Activated naive CD8-positive, alpha-beta T cell treated with anti-CD3 and anti-CD28 coated beads, Interleukin-2, amount 10 ng/mL, durations not matched to agents 7 days and 5 days (primary cell): Measurements from ENCODE around the gene SORCS2. TPM values are rescaled to one million over a fixed set of nuclear protein-coding genes. Genes with fewer than 3 reads are reported as not detected.

Experiments used
- ATAC-seq: fragments of 150-1000 bp; cut with Tn5 transposase; one replicate; pipeline ENCODE4 v1.10.0; 2021; ENCODE audit warnings: low read depth, moderate library complexity
- POLR2A ChIA-PET: fragments of 350-600 bp; sonication (Branson Sonifier 250); formaldehyde crosslinking; loops from one replicate; lab custom pipeline; 2021; ENCODE audit warnings: antibody characterized with exemption; lab: Charles Lee
- DNase-seq: peaks from one replicate; pipeline ENCODE4 v3.0.0; 2021
- H3K27ac Mint-ChIP-seq: one replicate; pipeline ENCODE4 v1.8.0; 2022; ENCODE audit warnings: mild to moderate bottlenecking, mixed read lengths
- H3K27me3 Mint-ChIP-seq: one replicate; pipeline ENCODE4 v1.8.0; 2022; ENCODE audit warnings: mild to moderate bottlenecking, moderate library complexity, mixed read lengths
- H3K36me3 Mint-ChIP-seq: one replicate; pipeline ENCODE4 v1.8.0; 2021; ENCODE audit warnings: mild to moderate bottlenecking, mixed read lengths
- H3K4me1 Mint-ChIP-seq: one replicate; pipeline ENCODE4 v1.8.0; 2021; ENCODE audit warnings: mixed read lengths
- H3K4me3 Mint-ChIP-seq: one replicate; pipeline ENCODE4 v1.8.0; 2022; ENCODE audit warnings: mild to moderate bottlenecking, moderate library complexity, mixed read lengths
- H3K9me3 Mint-ChIP-seq: one replicate; pipeline ENCODE4 v1.8.0; 2021; ENCODE audit warnings: mixed read lengths
- total RNA-seq, 2 experiments: library from RNA; stranded (reverse); gene quantifications; one replicate each; pipeline ENCODE4 v1.2.3, GENCODE V29; 2021

SORCS2 gene
- total RNA-seq, 2 experiments from 2014 or later: not detected

DNA sequence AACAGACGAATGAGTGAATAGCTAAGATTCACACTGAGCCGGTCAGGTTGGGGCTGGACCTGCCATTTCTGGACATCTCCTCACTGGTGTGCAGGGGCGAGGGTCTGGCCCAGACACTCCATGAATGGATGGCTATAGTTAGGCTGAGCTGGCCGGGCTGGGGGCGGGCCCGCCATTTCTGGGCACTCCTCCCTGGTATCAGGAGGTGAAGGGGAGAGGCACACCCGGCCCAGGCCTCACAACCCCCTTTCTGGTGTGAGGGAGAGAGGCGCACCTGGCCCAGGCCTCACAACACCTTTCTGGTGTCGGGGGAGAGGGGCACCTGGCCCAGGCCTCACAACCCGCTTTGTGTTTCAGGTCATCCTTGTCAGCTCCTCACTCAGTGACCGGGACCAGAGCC lies 445.6 kb downstream of the SORCS2 start:
- H3K27ac Mint-ChIP-seq: no peak overlapping the region
- H3K4me3 Mint-ChIP-seq: no peak overlapping the region
- no peaks in the 10 kb centered on the region for H3K4me1 Mint-ChIP-seq
- ATAC-seq (no peak), DNase-seq (no peak)
- peaks cover 1% of the 10 kb centered on the region for H3K36me3 Mint-ChIP-seq
- H3K27me3 Mint-ChIP-seq: peaks cover 6% of the 10 kb centered on the region
- POLR2A ChIA-PET: no interaction called here
- H3K9me3 Mint-ChIP-seq: peaks cover 6% of the 10 kb centered on the region

DNA sequence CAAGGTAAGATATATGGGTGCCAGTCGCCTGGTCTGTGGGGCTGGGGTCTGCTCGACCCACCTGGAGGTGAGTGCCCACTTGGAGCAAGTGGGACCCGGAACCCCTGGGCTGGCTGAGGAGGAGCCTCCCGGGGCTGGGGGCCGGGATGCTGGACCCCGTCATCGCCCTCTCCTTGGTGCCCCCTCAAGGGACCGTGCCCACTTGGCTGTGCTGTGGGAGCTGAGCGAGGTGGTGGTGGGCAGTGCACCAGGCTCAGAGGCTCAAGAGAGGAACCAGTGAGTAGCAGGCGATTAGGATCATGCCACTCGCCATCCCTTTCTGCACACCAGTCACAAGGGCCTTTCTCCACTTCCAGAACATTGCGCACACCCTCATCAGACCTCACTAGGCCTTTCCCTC lies 446.2 kb downstream of the SORCS2 start:
- H3K27me3 Mint-ChIP-seq: peaks cover 4% of the 10 kb centered on the region
- peaks cover 1% of the 10 kb centered on the region for H3K36me3 Mint-ChIP-seq
- DNase-seq (no peak), ATAC-seq (no peak)
- POLR2A ChIA-PET: no interaction called here
- peaks cover 6% of the 10 kb centered on the region for H3K9me3 Mint-ChIP-seq
- no peak overlapping the region for H3K27ac Mint-ChIP-seq
- no peaks in the 10 kb centered on the region for H3K4me1 Mint-ChIP-seq
- no peak overlapping the region for H3K4me3 Mint-ChIP-seq

DNA sequence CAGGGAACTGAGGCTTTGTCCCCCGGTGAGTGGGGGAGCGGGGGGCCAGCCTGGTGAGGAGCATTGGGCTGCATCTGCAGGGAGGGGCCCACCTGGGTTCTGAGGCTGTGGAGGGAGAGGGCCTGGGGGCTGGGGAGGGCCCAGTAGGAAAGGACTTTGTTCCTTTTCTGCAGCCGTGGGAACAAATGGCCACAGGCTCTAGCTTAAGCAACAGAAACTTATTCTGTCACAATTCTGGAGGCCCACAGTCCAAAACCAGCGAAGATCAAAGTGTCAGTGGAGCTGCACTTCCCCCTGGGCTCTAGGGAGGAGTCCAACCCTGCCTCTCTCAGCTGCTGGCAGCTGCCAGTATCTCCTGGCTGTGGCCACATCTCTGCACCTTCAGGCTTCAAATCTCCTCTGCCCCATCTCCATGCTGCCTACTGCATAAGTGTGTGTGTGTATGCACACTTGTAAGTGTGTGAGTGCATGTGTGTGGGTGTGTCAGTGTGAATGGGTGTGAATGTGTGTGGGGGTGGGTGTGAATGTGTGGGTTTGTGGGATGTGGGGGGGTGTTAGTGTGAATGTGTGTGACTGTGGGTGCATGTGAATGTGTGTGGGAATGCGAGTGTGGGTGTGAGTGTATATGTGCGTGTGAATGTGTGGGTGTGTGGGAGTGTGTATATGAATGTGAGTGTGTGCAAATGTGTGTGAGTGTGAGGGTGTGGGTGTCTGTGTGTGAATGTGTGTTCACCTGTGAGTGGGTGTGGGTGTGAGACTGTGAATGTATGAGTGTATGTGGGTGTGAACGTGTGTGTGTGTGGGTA lies 446.8 kb downstream of the SORCS2 start:
- no peak for ATAC-seq
- Mint-ChIP-seq H3K27ac (no peak overlapping the region), H3K36me3 (peaks cover 1% of the 10 kb centered on the region), H3K27me3 (peaks cover 1% of the 10 kb centered on the region), H3K4me1 (no peaks in the 10 kb centered on the region), H3K9me3 (peaks cover 6% of the 10 kb centered on the region), H3K4me3 (no peak overlapping the region)
- no peak for DNase-seq
- POLR2A ChIA-PET: no interaction called here

DNA sequence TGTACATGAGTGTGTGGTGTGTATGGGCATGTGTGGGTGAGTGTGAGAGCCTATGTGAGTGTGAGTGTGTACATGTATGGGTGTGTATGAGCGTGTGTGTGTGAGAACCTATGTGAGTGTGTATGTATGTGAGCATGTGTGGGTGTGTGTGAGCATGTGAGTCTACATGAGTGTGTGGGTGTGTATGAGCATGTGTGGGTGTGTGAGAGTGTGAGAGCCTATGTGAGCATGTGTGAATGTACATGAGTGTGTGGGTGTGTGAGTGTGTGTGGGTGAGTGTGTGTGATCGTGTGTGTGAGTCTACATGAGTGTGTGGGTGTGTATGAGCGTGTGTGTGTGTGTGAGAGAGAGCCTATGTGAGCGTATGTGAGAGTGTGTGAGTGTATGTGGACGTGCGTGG lies 447.8 kb downstream of the SORCS2 start:
- Mint-ChIP-seq H3K27me3 (no peaks in the 10 kb centered on the region), H3K4me3 (no peak overlapping the region), H3K9me3 (peaks cover 6% of the 10 kb centered on the region), H3K4me1 (no peaks in the 10 kb centered on the region), H3K27ac (no peak overlapping the region), H3K36me3 (peaks cover 1% of the 10 kb centered on the region)
- ATAC-seq (no peak), DNase-seq (no peak)
- POLR2A ChIA-PET: no interaction called here

DNA sequence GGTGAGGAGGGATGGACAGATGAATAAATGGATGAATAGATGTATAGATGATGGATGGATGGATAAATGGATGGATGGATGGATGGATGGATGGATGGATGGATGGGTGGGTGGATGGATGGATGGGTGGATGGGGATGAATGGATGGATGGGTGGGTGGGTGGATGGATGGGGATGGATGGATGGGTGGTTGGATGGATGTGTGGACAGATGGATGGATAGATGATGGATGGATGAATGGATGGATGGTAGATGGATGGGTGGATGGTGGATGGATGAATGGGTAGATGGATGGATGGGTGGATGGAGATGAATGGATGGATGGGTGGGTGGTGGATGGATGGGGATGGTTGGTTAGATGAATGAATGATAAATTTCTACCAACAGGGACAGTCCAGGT lies 449.4 kb downstream of the SORCS2 start:
- no peaks in the 10 kb centered on the region for H3K36me3 Mint-ChIP-seq

DNA sequence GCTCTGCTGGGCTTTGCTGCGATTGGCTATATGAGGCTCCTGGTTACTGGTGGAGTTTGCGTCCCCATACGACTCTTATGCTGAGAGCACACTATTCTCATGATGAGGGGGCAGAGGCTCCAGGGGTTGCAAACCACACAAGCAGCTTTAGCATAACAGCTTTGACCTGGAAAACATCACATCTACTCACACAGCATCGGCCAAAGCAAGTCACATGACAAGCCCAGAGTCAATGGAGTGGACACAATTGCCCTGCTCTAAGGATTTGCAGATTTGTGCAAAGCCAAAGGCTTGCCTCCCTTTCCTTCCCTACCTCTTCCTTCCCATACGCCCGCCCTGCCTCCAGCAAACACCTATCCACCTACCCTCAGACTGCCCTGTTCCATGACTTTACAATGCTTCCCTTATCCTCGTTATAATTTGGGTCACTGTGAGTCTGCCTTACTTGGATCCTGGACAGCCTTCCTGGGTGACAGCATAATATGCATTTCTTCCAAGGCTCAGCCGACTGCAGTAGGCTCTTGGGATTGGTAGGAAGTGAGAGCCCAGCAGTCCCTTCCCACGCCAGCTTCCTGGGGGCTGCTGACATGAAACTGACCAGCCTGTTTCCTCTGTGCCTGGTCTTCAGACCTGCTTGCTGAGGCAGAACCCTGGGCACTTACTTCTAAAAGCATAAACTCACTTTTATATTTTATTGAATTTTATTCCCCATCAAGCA lies 450.6 kb downstream of the SORCS2 start:
- peaks cover 6% of the 10 kb centered on the region for H3K9me3 Mint-ChIP-seq

More for the DNA sequence above, 449.4 kb downstream of the SORCS2 start:
- DNase-seq (no peak), ATAC-seq (no peak)
- no peak overlapping the region for H3K27ac Mint-ChIP-seq
- no peak overlapping the region for H3K4me3 Mint-ChIP-seq
- no peaks in the 10 kb centered on the region for H3K27me3 Mint-ChIP-seq
- H3K4me1 Mint-ChIP-seq: peaks cover 3% of the 10 kb centered on the region
- POLR2A ChIA-PET: no interaction called here
- peaks cover 6% of the 10 kb centered on the region for H3K9me3 Mint-ChIP-seq

DNA sequence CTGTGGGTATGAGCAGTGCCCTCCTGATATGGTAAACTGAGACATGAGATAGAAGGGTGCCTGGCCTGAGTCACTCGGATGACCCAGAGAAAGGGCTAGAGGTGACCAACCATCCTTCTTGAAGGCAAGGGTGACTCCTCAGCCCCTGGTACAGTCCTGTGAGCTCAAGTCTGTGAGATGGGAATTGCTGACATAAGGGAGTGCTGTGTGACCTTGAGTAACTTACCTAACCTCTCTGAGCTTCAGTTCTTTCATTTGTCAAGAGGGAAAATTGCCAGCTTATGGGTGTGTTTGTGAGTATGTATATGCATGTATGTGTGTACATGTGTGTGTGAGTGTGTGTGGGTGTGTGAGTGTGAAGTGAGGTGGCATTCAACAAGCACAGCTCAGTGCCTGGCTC lies 452.8 kb downstream of the SORCS2 start:
- Mint-ChIP-seq H3K4me3 (no peak overlapping the region), H3K9me3 (peaks cover 6% of the 10 kb centered on the region), H3K27me3 (no peaks in the 10 kb centered on the region), H3K4me1 (peaks cover 24% of the 10 kb centered on the region), H3K36me3 (peaks cover 4% of the 10 kb centered on the region), H3K27ac (no peak overlapping the region)
- POLR2A ChIA-PET: no interaction called here
- DNase-seq: no peak
- ATAC-seq: no peak

More for the DNA sequence above, 450.6 kb downstream of the SORCS2 start:
- ATAC-seq (no peak), DNase-seq (no peak)
- Mint-ChIP-seq H3K36me3 (no peaks in the 10 kb centered on the region), H3K4me1 (peaks cover 5% of the 10 kb centered on the region), H3K27me3 (no peaks in the 10 kb centered on the region), H3K27ac (no peak overlapping the region), H3K4me3 (no peak overlapping the region)
- POLR2A ChIA-PET: no interaction called here

DNA sequence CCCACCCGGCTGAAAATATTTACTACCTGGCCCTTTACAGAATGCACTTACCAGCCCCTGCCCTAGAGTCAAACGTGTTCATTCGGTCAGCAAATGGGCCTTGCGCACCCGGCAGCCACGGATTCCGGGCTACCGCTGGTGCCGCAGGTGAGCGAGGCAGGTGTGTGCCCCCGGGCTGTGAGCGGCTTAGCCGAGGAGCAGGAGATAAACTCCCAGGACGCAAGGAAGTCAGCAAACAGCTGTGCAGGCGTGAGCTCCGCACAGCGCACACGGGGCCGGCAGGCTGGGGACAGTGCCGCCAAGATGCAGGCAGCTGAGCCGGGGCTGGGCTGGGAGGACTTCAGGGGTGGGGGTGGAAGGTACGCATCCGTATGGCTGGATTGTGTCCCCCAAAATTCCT lies 453.6 kb downstream of the SORCS2 start:
- peaks cover 28% of the 10 kb centered on the region for H3K4me1 Mint-ChIP-seq
- H3K9me3 Mint-ChIP-seq: peaks cover 6% of the 10 kb centered on the region
- POLR2A ChIA-PET: no interaction called here
- H3K4me3 Mint-ChIP-seq: no peak overlapping the region
- DNase-seq (no peak), ATAC-seq (no peak)
- H3K27ac Mint-ChIP-seq: no peak overlapping the region
- H3K36me3 Mint-ChIP-seq: peaks cover 4% of the 10 kb centered on the region
- no peaks in the 10 kb centered on the region for H3K27me3 Mint-ChIP-seq

DNA sequence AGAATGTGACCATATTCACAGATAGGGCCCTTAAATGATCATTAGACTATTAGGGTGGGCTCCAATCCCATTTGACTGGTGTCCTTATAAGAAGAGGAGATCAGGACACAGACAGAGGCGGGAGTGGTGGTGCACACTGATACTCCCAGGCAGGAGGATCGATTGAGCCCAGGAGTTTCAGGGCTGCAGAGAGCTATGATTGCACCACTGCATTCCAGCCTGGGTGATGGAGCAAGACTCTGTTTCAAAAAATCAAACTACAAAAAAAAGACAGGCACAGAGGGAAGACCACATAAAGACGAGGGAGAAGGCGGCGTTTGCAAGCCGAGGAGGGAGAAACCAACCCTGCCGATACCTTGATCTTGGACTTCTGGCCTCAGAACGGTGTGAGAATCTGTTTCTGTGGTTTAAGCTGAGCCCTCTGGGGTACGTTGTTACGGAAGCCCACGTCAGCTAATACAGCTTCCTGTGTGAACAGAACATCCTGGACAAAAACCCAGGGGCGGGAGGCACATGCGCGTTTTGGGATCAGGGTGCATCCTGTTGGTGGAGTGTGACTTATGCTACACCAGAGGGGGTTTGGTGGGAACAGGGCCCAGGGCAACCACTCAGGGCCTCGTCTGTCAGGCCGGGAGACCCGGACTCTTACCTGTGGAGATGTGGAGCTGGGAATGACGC lies 454.2 kb downstream of the SORCS2 start:
- ATAC-seq (no peak), DNase-seq (no peak)
- Mint-ChIP-seq H3K4me1 (peaks cover 29% of the 10 kb centered on the region), H3K9me3 (peaks cover 2% of the 10 kb centered on the region), H3K36me3 (peaks cover 4% of the 10 kb centered on the region), H3K27me3 (no peaks in the 10 kb centered on the region), H3K4me3 (no peak overlapping the region), H3K27ac (no peak overlapping the region)
- POLR2A ChIA-PET: no interaction called here

DNA sequence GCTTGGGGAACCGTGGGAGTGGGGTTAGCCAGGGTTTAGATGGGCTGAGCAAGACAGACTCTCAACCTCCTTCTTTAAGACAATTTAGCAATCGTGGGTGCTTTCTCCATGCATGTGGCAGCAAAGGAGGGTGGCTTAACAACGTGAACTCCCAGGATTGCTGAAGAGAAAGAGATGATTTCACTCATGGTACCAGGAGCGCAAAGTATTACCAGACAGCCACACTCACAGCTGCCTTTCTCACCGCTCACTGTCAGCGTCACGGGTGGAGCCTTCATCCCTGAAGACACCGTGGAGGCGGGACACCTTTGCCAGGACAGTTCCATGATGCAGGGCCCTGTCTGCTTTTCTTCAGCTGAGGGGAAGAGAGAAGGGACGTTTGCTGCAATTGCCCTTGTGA lies 454.8 kb downstream of the SORCS2 start:
- POLR2A ChIA-PET: no interaction called here
- peaks cover 4% of the 10 kb centered on the region for H3K36me3 Mint-ChIP-seq
- DNase-seq (no peak), ATAC-seq (no peak)
- H3K27ac Mint-ChIP-seq: peak overlapping the region; percentile 58
- H3K4me1 Mint-ChIP-seq: peaks cover 31% of the 10 kb centered on the region
- no peak overlapping the region for H3K4me3 Mint-ChIP-seq
- H3K27me3 Mint-ChIP-seq: no peaks in the 10 kb centered on the region
- no peaks in the 10 kb centered on the region for H3K9me3 Mint-ChIP-seq

DNA sequence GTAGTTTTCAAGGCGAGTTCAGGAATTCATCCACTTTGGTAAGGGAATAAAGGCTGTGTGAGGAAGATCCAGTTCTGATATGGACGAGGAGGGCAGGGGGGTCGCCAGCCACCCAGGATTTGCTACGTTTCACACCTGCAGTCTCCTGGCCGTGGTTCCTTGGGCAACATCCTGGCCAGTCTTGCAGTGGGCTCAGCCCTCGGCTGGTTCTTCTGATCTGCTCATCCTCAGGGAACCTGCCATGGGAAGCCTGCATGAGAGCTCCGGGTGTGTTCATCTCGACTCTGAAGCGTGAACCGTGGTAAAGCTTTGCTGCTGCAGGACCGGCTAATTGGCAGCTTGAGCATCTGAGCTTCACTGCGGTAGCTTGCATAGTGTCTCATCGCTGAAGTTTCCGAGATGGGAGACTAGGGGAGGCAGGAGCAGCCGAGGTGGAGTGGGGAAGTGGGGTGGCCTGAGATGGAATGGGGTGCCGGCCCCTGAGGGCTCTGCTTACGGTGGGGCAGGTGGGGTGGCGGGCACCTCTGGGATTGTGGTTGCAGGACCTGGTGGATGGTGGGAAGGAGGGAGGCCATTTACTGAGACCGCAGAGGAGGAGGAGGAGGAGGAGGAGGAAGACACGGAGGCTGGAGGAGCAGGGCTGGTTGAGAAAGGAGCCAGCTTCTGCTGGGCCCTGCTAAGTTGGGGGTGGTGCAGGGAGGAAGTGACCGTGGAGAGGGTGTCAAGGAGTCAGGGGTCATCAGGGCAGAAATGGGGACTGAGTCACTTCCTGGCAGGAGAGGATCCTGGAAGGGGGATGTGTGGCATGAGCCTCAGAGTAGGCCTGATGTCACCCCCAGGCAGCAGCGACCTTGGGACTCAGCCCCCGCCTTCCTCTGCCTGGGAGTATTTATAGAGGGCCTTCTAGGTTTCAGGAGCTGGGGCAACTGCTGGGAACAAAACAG lies 455.5 kb downstream of the SORCS2 start:
- no peaks in the 10 kb centered on the region for H3K27me3 Mint-ChIP-seq
- peaks cover 34% of the 10 kb centered on the region for H3K4me1 Mint-ChIP-seq
- ATAC-seq: no peak

DNA sequence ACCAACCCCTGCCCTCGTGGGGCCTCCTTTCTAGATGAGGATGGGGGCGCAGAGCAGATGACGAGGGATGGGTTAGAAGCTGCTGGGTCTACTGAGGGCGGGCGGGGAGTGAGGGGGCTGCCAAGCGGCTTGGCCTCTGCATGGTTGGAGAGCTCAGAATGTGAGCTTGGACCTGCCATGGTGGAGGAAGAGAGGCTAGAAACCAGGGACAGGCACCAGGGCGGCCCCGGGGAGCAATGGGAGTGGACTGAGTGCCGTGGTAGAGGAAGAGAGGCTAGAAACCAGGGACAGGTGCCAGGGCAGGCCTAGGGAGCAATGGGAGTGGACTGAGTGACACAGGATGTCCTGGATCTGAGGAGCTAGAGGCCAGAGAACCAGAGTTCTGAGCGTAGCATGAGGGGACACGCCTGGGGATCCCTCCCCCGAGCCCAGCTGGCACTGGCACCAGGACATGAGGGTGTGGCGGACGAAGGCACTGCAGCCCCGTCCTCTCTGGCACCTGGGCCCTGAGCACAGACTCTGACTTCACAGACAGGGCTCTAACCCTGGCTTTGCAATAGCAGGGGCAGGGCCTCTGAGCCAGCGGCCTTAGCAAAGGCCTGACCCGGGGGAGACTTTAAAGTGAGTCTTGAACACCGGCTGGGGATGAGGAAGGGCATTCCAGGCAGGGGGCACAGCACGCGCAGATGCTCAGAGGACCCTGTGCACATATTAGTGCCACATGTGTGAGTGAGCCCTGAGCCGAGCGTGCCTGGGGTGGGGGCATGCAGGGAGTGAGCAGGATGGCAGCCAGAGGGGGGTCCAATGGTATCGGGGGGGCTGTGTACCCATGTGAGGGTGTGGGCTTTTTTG lies 456.4 kb downstream of the SORCS2 start:
- no peak for ATAC-seq
- H3K27ac Mint-ChIP-seq: peak overlapping the region; percentile 90

More for the DNA sequence above, 455.5 kb downstream of the SORCS2 start:
- H3K4me3 Mint-ChIP-seq: no peak overlapping the region
- peaks cover 4% of the 10 kb centered on the region for H3K36me3 Mint-ChIP-seq
- no peak for DNase-seq
- POLR2A ChIA-PET: no interaction called here
- H3K27ac Mint-ChIP-seq: peak overlapping the region; percentile 58
- H3K9me3 Mint-ChIP-seq: no peaks in the 10 kb centered on the region

More for the DNA sequence above, 456.4 kb downstream of the SORCS2 start:
- H3K9me3 Mint-ChIP-seq: no peaks in the 10 kb centered on the region
- peak overlapping the region; percentile 6 for H3K4me3 Mint-ChIP-seq
- no peaks in the 10 kb centered on the region for H3K27me3 Mint-ChIP-seq
- peaks cover 4% of the 10 kb centered on the region for H3K36me3 Mint-ChIP-seq
- peaks cover 34% of the 10 kb centered on the region for H3K4me1 Mint-ChIP-seq
- POLR2A ChIA-PET: no interaction called here
- DNase-seq: no peak
